ENCODE results near the gene MRPL24. TPM values are rescaled to one million over a fixed set of nuclear protein-coding genes. Genes with fewer than 3 reads are reported as not detected.

Gene MRPL24
- total RNA-seq, 1 experiment from 2014 or later, result 85.3 TPM

GRCh38 chr1:156694690-156694962 lies 46.3 kb downstream of the MRPL24 start:
- POLR2A ChIA-PET (ENCODE audit: unreplicated experiment), result interaction anchor here (0.7 to 1.4 kb wide), 4 partner anchors 8 to 201 kb away, joined by 5 to 10 read pairs (median 7); partner anchors contain the start of genes CRABP2 and MRPL24
- H3K36me3 ChIP-seq (ENCODE audit: low read depth), result no peaks in the 10 kb centered on the region
- no peak for TF ChIP-seq CTCF (conservative IDR thresholded peaks at IDR 0.05)
- no peak for TF ChIP-seq EZH2 (IDR thresholded peaks at IDR 0.05; ENCODE audit: low read depth)
- H3K4me1 ChIP-seq (replicated peaks; ENCODE audit: insufficient read depth), result peaks cover 49% of the 10 kb centered on the region
- H3F3A ChIP-seq (ENCODE audit: insufficient read depth, low read depth), result peaks cover 55% of the 10 kb centered on the region
- CTCF ChIA-PET, result interaction anchor here (0.6 to 0.7 kb wide), 3 partner anchors 8 to 1402 kb away, joined by 4 to 8 read pairs (median 5); no protein-coding TSS in a partner anchor
- DNase-seq, result no peak
- intact Hi-C loops (cut with micrococcal nuclease; ENCODE audit: unreplicated experiment), result loop anchor here (5.0 to 10.0 kb wide), 3 partner anchors 73 to 440 kb away; partner anchors contain the start of genes ETV3, MEF2D and PRCC
- H4K20me1 ChIP-seq (ENCODE audit: insufficient read depth), result no peaks in the 10 kb centered on the region
- no peaks in the 10 kb centered on the region for H3K79me2 ChIP-seq (ENCODE audit: low read depth)
- peak overlapping the region; percentile 61; the same call in 1 of the 2 replicates for H2AFZ ChIP-seq
- no TSS peak for BruUV-seq (replicated peaks)
- H3K27ac ChIP-seq, result peak overlapping the region; percentile 94
- peak overlapping the region; percentile 54; the same call in 1 of the 2 replicates for H3K4me3 ChIP-seq
- H3K9me2 ChIP-seq (ENCODE audit: insufficient read depth), result no peaks in the 10 kb centered on the region
- H3K9me3 ChIP-seq (ENCODE audit: insufficient read depth, low read depth), result no peaks in the 10 kb centered on the region
- H3K4me2 ChIP-seq, result peak overlapping the region; percentile 95
- no peaks in the 10 kb centered on the region for H3K27me3 ChIP-seq (ENCODE audit: insufficient read depth, low read depth)

GRCh38 chr1:156693848-156694689 lies 46.8 kb downstream of the MRPL24 start:
- TF ChIP-seq EZH2 (IDR thresholded peaks at IDR 0.05; ENCODE audit: low read depth) (no peak), CTCF (conservative IDR thresholded peaks at IDR 0.05) (peak; percentile 22; the same call in 1 of the 2 replicates)
- H3K9me3 ChIP-seq (ENCODE audit: insufficient read depth, low read depth), result no peaks in the 10 kb centered on the region
- no peaks in the 10 kb centered on the region for H4K20me1 ChIP-seq (ENCODE audit: insufficient read depth)
- peak overlapping the region; percentile 54; the same call in 1 of the 2 replicates for H3K4me3 ChIP-seq
- no peaks in the 10 kb centered on the region for H3K36me3 ChIP-seq (ENCODE audit: low read depth)
- peaks cover 55% of the 10 kb centered on the region for H3K4me1 ChIP-seq (replicated peaks; ENCODE audit: insufficient read depth)
- peak overlapping the region; percentile 94 for H3K27ac ChIP-seq
- CTCF ChIA-PET, result interaction anchor here (0.6 to 1.2 kb wide), 4 partner anchors 9 to 1402 kb away, joined by 4 to 8 read pairs (median 6); no protein-coding TSS in a partner anchor
- H3K9me2 ChIP-seq (ENCODE audit: insufficient read depth), result no peaks in the 10 kb centered on the region
- BruUV-seq (replicated peaks), result TSS peak; percentile 93
- peak overlapping the region; percentile 61; the same call in 1 of the 2 replicates for H2AFZ ChIP-seq
- POLR2A ChIA-PET (ENCODE audit: unreplicated experiment), result interaction anchor here (0.5 to 1.4 kb wide), 5 partner anchors 9 to 264 kb away, joined by 3 to 10 read pairs (median 6); partner anchors contain the start of genes CRABP2 and MRPL24
- H3K4me2 ChIP-seq, result peak overlapping the region; percentile 95
- H3F3A ChIP-seq (ENCODE audit: insufficient read depth, low read depth), result peaks cover 55% of the 10 kb centered on the region
- intact Hi-C loops (cut with micrococcal nuclease; ENCODE audit: unreplicated experiment), result loop anchor here (1.0 to 10.0 kb wide), 5 partner anchors 11 to 441 kb away; partner anchors contain the start of genes CRABP2, ETV3, HDGF and MEF2D
- H3K27me3 ChIP-seq (ENCODE audit: insufficient read depth, low read depth), result no peaks in the 10 kb centered on the region
- peak; percentile 80 to 82 for DNase-seq
- no peaks in the 10 kb centered on the region for H3K79me2 ChIP-seq (ENCODE audit: low read depth)

Measured in PC-9 (cell line).